Erythroblast (primary cell): ENCODE results near the gene LDB3.

Source experiments
- GATA1 ChIP-seq: IDR thresholded peaks from 2 replicates; pipeline ENCODE4 v1.6.1; 2011; ENCODE audit warnings: low read depth, mild to moderate bottlenecking, control low read depth, low read length, moderate library complexity
- POLR2A ChIP-seq: IDR thresholded peaks from 2 replicates; pipeline ENCODE4 v1.6.1; 2011; ENCODE audit warnings: mild to moderate bottlenecking, low read length

DNA sequence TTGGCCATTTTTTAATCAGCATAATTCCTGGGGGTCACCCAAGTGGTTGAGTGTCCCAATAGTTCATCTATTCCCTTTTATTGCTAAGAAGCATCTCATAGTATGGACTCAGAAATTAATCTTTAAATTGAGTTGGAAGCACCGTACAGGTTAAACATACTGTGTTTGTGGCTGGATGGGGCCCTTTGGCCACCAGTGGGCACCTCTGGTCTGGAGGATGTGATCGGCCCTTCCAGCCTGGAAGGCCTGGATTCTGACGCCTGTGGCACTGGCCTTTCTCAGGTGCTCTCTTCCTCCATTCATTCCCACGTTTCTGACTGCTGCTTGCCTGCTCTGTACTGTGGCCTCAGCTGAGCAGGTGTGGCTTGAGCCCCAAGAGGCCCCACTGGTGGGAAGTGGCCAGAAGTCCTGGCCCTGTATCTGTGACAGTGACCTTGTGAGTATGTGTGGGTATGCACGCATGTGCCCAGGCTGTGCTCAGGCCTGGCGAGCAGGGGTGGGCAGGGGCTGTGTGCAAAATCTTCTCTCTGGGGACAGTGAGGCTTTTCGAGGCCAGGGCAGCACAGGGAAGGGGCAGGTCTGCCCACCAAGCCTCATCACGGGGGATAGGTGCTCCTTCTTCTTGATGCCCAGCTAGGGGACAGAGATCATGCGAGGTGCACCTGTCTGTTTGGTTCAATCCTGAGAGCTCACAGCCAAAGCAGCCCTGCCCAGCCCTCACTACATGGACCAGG, 30.1 kb downstream of the LDB3 start:
- no peak for TF ChIP-seq POLR2A
- TF ChIP-seq GATA1 = no peak
